CD4-positive, alpha-beta T cell (primary cell): ENCODE results near the gene CDH19. TPM values are rescaled to one million over a fixed set of nuclear protein-coding genes. Genes with fewer than 3 reads are reported as not detected.

Experiments
- ATAC-seq: fragments of 200-7000 bp; cut with Tn5 transposase; one replicate; pipeline ENCODE4 v1.10.0; 2022; ENCODE audit warnings: mild to moderate bottlenecking; ENCODE audit not compliant: poor library complexity
- CTCF ChIA-PET: fragments of 350-600 bp; sonication (Branson Sonifier 250); formaldehyde crosslinking; loops from one replicate; lab custom pipeline; 2021; ENCODE audit warnings: antibody characterized with exemption, inconsistent platforms; lab: Charles Lee
- POLR2A ChIA-PET: fragments of 350-600 bp; sonication (Branson Sonifier 250); formaldehyde crosslinking; loops from one replicate; lab custom pipeline; 2021; ENCODE audit warnings: antibody characterized with exemption, inconsistent platforms; lab: Charles Lee
- DNase-seq, 14 experiments: peaks; one replicate each; pipeline ENCODE4 v3.0.0-alpha.2; 2013 to 2020; ENCODE audit warnings: mixed read lengths in 2 of 14
- H3K27ac ChIP-seq, 2 donors: one replicate each; pipeline versions ENCODE4 v1.5.1 to v1.7.0; 2013; ENCODE audit warnings: low read length in 2 of 2, low read depth in 1 of 2, mild to moderate bottlenecking in 1 of 2
- H3K27me3 ChIP-seq, 2 experiments: 1 replicate in 1 of 2; 2 replicates in 1 of 2; pipeline versions ENCODE4 v1.6.1 to v1.7.0; 2013; ENCODE audit warnings: low read length in 2 of 2, control low read depth in 1 of 2, mild to moderate bottlenecking in 1 of 2, moderate library complexity in 1 of 2; ENCODE audit not compliant: insufficient read depth in 2 of 2, control insufficient read depth in 1 of 2
- H3K36me3 ChIP-seq: one replicate; pipeline ENCODE4 v1.6.1; 2013; ENCODE audit warnings: low read length, control low read depth; ENCODE audit not compliant: insufficient read depth
- H3K4me1 ChIP-seq: one replicate; pipeline ENCODE4 v1.6.1; 2013; ENCODE audit warnings: low read length, control low read depth; ENCODE audit not compliant: insufficient read depth
- H3K4me3 ChIP-seq: one replicate; pipeline ENCODE4 v1.5.1; 2013; ENCODE audit warnings: mild to moderate bottlenecking, low read length, moderate library complexity
- H3K9me3 ChIP-seq, 2 experiments: 1 replicate in 1 of 2; 2 replicates in 1 of 2; pipeline versions ENCODE4 v1.6.1 to v1.7.0; 2013; ENCODE audit warnings: low read length in 2 of 2, mild to moderate bottlenecking in 2 of 2, control low read depth in 1 of 2, moderate library complexity in 1 of 2; ENCODE audit not compliant: control insufficient read depth in 1 of 2, insufficient read depth in 1 of 2
- H3K27ac Mint-ChIP-seq: one replicate; pipeline ENCODE4 v1.8.0; 2020; ENCODE audit warnings: mixed read lengths
- H3K27me3 Mint-ChIP-seq: one replicate; pipeline ENCODE4 v1.8.0; 2021; ENCODE audit warnings: mixed read lengths
- H3K36me3 Mint-ChIP-seq: one replicate; pipeline ENCODE4 v1.8.0; 2021; ENCODE audit warnings: low read depth, mixed read lengths
- H3K4me1 Mint-ChIP-seq: one replicate; pipeline ENCODE4 v1.8.0; 2021; ENCODE audit warnings: low read depth, mixed read lengths
- H3K4me3 Mint-ChIP-seq: one replicate; pipeline ENCODE4 v1.8.0; 2020; ENCODE audit warnings: mild to moderate bottlenecking, mixed read lengths
- H3K9me3 Mint-ChIP-seq: one replicate; pipeline ENCODE4 v1.8.0; 2020; ENCODE audit warnings: mixed read lengths
- CTCF ChIP-seq: fragments of 200-600 bp; IDR thresholded peaks from one replicate; pipeline ENCODE4 v1.8.0; 2022; ENCODE audit warnings: antibody characterized with exemption, mild to moderate bottlenecking
- intact Hi-C, 2 experiments: fragments of 100-400 bp; cut with DNase I in 1 of 2; cut with micrococcal nuclease in 1 of 2; formaldehyde crosslinking; loops; one replicate each; pipeline versions ENCODE4 v1.15.1 to v1.9.0; 2023 to 2025; cut with DNase I, micrococcal nuclease
- total RNA-seq, 174 experiments: library from RNA in 2 of 174; stranded (reverse) in 2 of 174; gene quantifications; one replicate each; pipeline ENCODE4 v1.2.3 and lab custom pipeline; 2021 to 2026

CDH19 gene
- total RNA-seq, 2 experiments from 2014 or later: not detected

GRCh38 chr18:66582211-66582610 is 21.7 kb downstream of the CDH19 start:
- H3K4me1 Mint-ChIP-seq: no peaks in the 10 kb centered on the region
- POLR2A ChIA-PET: no interaction called here

GRCh38 chr18:66575263-66575662 is 28.6 kb downstream of the CDH19 start:
- Histone ChIP-seq H3K27me3 (no peaks in the 10 kb centered on the region), H3K4me1 (no peaks in the 10 kb centered on the region), H3K9me3 (no peaks in the 10 kb centered on the region), H3K4me3 (no peak overlapping the region), H3K27ac (no peak overlapping the region), H3K36me3 (no peaks in the 10 kb centered on the region)
- DNase-seq: no peak
- ATAC-seq: no peak
- no peak for TF ChIP-seq CTCF
- H3K27ac Mint-ChIP-seq: no peak overlapping the region
- CTCF ChIA-PET: no interaction called here
- no peaks in the 10 kb centered on the region for H3K36me3 Mint-ChIP-seq
- POLR2A ChIA-PET: no interaction called here
- intact Hi-C loops: no loop called here
- no peaks in the 10 kb centered on the region for H3K27me3 Mint-ChIP-seq
- H3K4me3 Mint-ChIP-seq: no peak overlapping the region
- H3K9me3 Mint-ChIP-seq: peaks cover 4% of the 10 kb centered on the region
- H3K4me1 Mint-ChIP-seq: no peaks in the 10 kb centered on the region

More at GRCh38 chr18:66582211-66582610, 21.7 kb downstream of the CDH19 start:
- Histone ChIP-seq H3K36me3 (no peaks in the 10 kb centered on the region), H3K4me1 (no peaks in the 10 kb centered on the region), H3K27me3 (no peaks in the 10 kb centered on the region), H3K4me3 (no peak overlapping the region), H3K27ac (no peak overlapping the region), H3K9me3 (no peaks in the 10 kb centered on the region)
- Mint-ChIP-seq H3K4me3 (no peak overlapping the region), H3K27ac (no peak overlapping the region), H3K9me3 (peaks cover 4% of the 10 kb centered on the region), H3K27me3 (no peaks in the 10 kb centered on the region), H3K36me3 (no peaks in the 10 kb centered on the region)
- intact Hi-C loops: no loop called here
- DNase-seq (no peak), ATAC-seq (no peak)
- no peak for TF ChIP-seq CTCF
- CTCF ChIA-PET: no interaction called here

- ATAC-seq: no peak
- Mint-ChIP-seq H3K9me3 (peaks cover 4% of the 10 kb centered on the region), H3K27ac (no peak overlapping the region), H3K36me3 (no peaks in the 10 kb centered on the region), H3K4me1 (no peaks in the 10 kb centered on the region), H3K4me3 (no peak overlapping the region), H3K27me3 (no peaks in the 10 kb centered on the region)
- no peak overlapping the region for H3K27ac ChIP-seq
- CTCF ChIA-PET: no interaction called here
- DNase-seq: no peak
- intact Hi-C loops: no loop called here
- POLR2A ChIA-PET: interaction anchor here (0.7 kb wide), 1 partner anchor 43 kb away, joined by 3 read pairs; no protein-coding TSS in a partner anchor
- no peaks in the 10 kb centered on the region for H3K9me3 ChIP-seq
- H3K27me3 ChIP-seq: no peaks in the 10 kb centered on the region
- no peaks in the 10 kb centered on the region for H3K36me3 ChIP-seq
- TF ChIP-seq CTCF: no peak
- no peaks in the 10 kb centered on the region for H3K4me1 ChIP-seq
- H3K4me3 ChIP-seq: no peak overlapping the region
These were observed 32.0 kb downstream of the CDH19 start for GRCh38 chr18:66571845-66572244.
